H9 (cell line): ENCODE data around the gene HIRIP3. TPM values are rescaled to one million over a fixed set of nuclear protein-coding genes. Genes with fewer than 3 reads are reported as not detected.
A peak's percentile ranks its signal among the peaks of the same experiment; 100 is the strongest.

ENCODE experiments used
- DNase-seq: peaks from one replicate; pipeline ENCODE4 v3.0.0-alpha.2; 2017
- H2AFZ ChIP-seq: one replicate; pipeline ENCODE4 v1.6.1; 2013; ENCODE audit warnings: mild to moderate bottlenecking, low read length, control low read depth, moderate library complexity
- H2AK5ac ChIP-seq: 2 replicates; pipeline ENCODE4 v1.6.1; 2013; ENCODE audit warnings: low read length, control low read depth, mixed read lengths; ENCODE audit not compliant: insufficient read length
- H2BK120ac ChIP-seq: one replicate; pipeline ENCODE4 v1.6.1; 2013; ENCODE audit warnings: low read depth, mild to moderate bottlenecking, low read length, control low read depth, inconsistent platforms; ENCODE audit not compliant: poor library complexity, severe bottlenecking
- H2BK12ac ChIP-seq: 2 replicates; pipeline ENCODE4 v1.6.1; 2013; ENCODE audit warnings: low read length, control low read depth, mixed read lengths, low read depth; ENCODE audit not compliant: insufficient read length
- H2BK15ac ChIP-seq: 2 replicates; pipeline ENCODE4 v1.6.1; 2013; ENCODE audit warnings: low read depth, low read length, control low read depth
- H2BK20ac ChIP-seq: one replicate; pipeline ENCODE4 v1.6.1; 2013; ENCODE audit warnings: low read depth, mild to moderate bottlenecking, low read length, control low read depth, inconsistent platforms; ENCODE audit not compliant: poor library complexity, severe bottlenecking
- H2BK5ac ChIP-seq: 2 replicates; pipeline ENCODE4 v1.6.1; 2013; ENCODE audit warnings: low read length, control low read depth, mixed read lengths; ENCODE audit not compliant: insufficient read length
- H3K14ac ChIP-seq: 2 replicates; pipeline ENCODE4 v1.6.1; 2013; ENCODE audit warnings: low read length, control low read depth; ENCODE audit not compliant: insufficient read depth
- H3K18ac ChIP-seq: 2 replicates; pipeline ENCODE4 v1.6.1; 2013; ENCODE audit warnings: low read depth, mild to moderate bottlenecking, mixed read lengths, low read length, control low read depth; ENCODE audit not compliant: insufficient read length
- H3K23ac ChIP-seq: 2 replicates; pipeline ENCODE4 v1.6.1; 2013; ENCODE audit warnings: low read length, control low read depth, mixed read lengths, low read depth; ENCODE audit not compliant: insufficient read length
- H3K23me2 ChIP-seq: 2 replicates; pipeline ENCODE4 v1.6.1; 2013; ENCODE audit warnings: low read depth, mild to moderate bottlenecking, mixed read lengths, low read length, control low read depth; ENCODE audit not compliant: insufficient read length, poor library complexity, severe bottlenecking
- H3K27ac ChIP-seq: 2 replicates; pipeline ENCODE4 v1.5.1; 2013; ENCODE audit warnings: low read length, control low read depth, mixed read lengths, low read depth; ENCODE audit not compliant: insufficient read length
- H3K27me3 ChIP-seq: 2 replicates; pipeline ENCODE4 v1.6.1; 2013; ENCODE audit warnings: low read length, control low read depth, inconsistent platforms; ENCODE audit not compliant: insufficient read depth
- H3K4ac ChIP-seq: 2 replicates; pipeline ENCODE4 v1.6.1; 2013; ENCODE audit warnings: low read depth, mild to moderate bottlenecking, control low read depth, inconsistent platforms, low read length, moderate library complexity
- H3K4me1 ChIP-seq: 2 replicates; pipeline ENCODE4 v1.6.1; 2013; ENCODE audit warnings: low read length, control low read depth, inconsistent platforms; ENCODE audit not compliant: insufficient read depth
- H3K4me2 ChIP-seq: 2 replicates; pipeline ENCODE4 v1.6.1; 2013; ENCODE audit warnings: low read length, control low read depth, mixed read lengths; ENCODE audit not compliant: insufficient read length, insufficient read depth
- H3K56ac ChIP-seq: 2 replicates; pipeline ENCODE4 v1.6.1; 2013; ENCODE audit warnings: low read depth, mild to moderate bottlenecking, mixed read lengths, low read length, control low read depth; ENCODE audit not compliant: insufficient read length
- H3K79me1 ChIP-seq: 2 replicates; pipeline ENCODE4 v1.6.1; 2013; ENCODE audit warnings: low read depth, mild to moderate bottlenecking, moderate library complexity, low read length, control low read depth, inconsistent platforms; ENCODE audit not compliant: insufficient read depth, poor library complexity, severe bottlenecking
- H3K79me2 ChIP-seq: 2 replicates; pipeline ENCODE4 v1.6.1; 2013; ENCODE audit warnings: low read length, control low read depth, inconsistent platforms; ENCODE audit not compliant: insufficient read depth
- H3K9ac ChIP-seq: 2 replicates; pipeline ENCODE4 v1.6.1; 2013; ENCODE audit warnings: low read length, control low read depth, mixed read lengths; ENCODE audit not compliant: insufficient read length; ENCODE audit errors: extremely low read depth
- H3K9me3 ChIP-seq: one replicate; pipeline ENCODE4 v1.6.1; 2013; ENCODE audit warnings: low read depth, low read length, inconsistent platforms; ENCODE audit not compliant: control insufficient read depth
- H3T11ph ChIP-seq: one replicate; pipeline ENCODE4 v1.6.1; 2013; ENCODE audit warnings: mild to moderate bottlenecking, low read length, control low read depth, inconsistent platforms
- H4K20me1 ChIP-seq: one replicate; pipeline ENCODE4 v1.6.1; 2013; ENCODE audit not compliant: control insufficient read depth, insufficient read length, insufficient read depth
- H4K5ac ChIP-seq: 2 replicates; pipeline ENCODE4 v1.6.1; 2013; ENCODE audit warnings: low read depth, mild to moderate bottlenecking, mixed read lengths, low read length, control low read depth; ENCODE audit not compliant: insufficient read length
- H4K8ac ChIP-seq: replicated peaks from 2 replicates; pipeline ENCODE4 v1.6.1; 2013; ENCODE audit warnings: low read length, control low read depth, mixed read lengths, low read depth; ENCODE audit not compliant: insufficient read length
- H4K91ac ChIP-seq: 2 replicates; pipeline ENCODE4 v1.6.1; 2013; ENCODE audit warnings: low read depth, mild to moderate bottlenecking, moderate library complexity, mixed read lengths, low read length, control low read depth; ENCODE audit not compliant: insufficient read length
- H3K27ac Mint-ChIP-seq, 3 experiments: 2 replicates in 2 of 3; 3 replicates in 1 of 3; pipeline ENCODE4 v1.8.0; 2020 to 2021; ENCODE audit warnings: mixed read lengths in 3 of 3, mild to moderate bottlenecking in 1 of 3, moderate library complexity in 1 of 3
- H3K27me3 Mint-ChIP-seq: 2 replicates; pipeline ENCODE4 v1.8.0; 2021; ENCODE audit warnings: low read depth, mild to moderate bottlenecking, moderate library complexity, mixed read lengths
- H3K36me3 Mint-ChIP-seq, 3 experiments: 2 replicates in 2 of 3; 3 replicates in 1 of 3; pipeline ENCODE4 v1.8.0; 2020 to 2021; ENCODE audit warnings: low read depth in 3 of 3, mixed read lengths in 3 of 3; ENCODE audit not compliant: insufficient read depth in 1 of 3
- H3K4me1 Mint-ChIP-seq, 2 experiments: 2 replicates each; pipeline ENCODE4 v1.8.0; 2020; ENCODE audit warnings: mixed read lengths in 2 of 2
- H3K4me3 Mint-ChIP-seq, 2 experiments: 2 replicates in 1 of 2; 3 replicates in 1 of 2; pipeline ENCODE4 v1.8.0; 2020 to 2021; ENCODE audit warnings: mild to moderate bottlenecking in 2 of 2, mixed read lengths in 2 of 2, moderate library complexity in 1 of 2
- H3K9me3 Mint-ChIP-seq, 2 experiments: 2 replicates in 1 of 2; 3 replicates in 1 of 2; pipeline ENCODE4 v1.8.0; 2020; ENCODE audit warnings: mild to moderate bottlenecking in 2 of 2, mixed read lengths in 2 of 2, moderate library complexity in 1 of 2
- CTCF ChIP-seq: fragments of 200-600 bp; sonication (generic); conservative IDR thresholded peaks from 3 replicates; pipeline ENCODE4 v1.8.0; 2021; ENCODE audit warnings: antibody characterized with exemption, mild to moderate bottlenecking
- WGBS: extraction: QIAGEN DNeasy Blood & Tissue Kit; methylation state at CpG from one replicate; pipeline ENCODE4 v1.1.7; 2013; ENCODE audit warnings: missing lambda C conversion rate, low lambda C conversion rate, mixed read lengths; ENCODE audit not compliant: insufficient read length; ENCODE audit errors: extremely low coverage; 5-methylcytosine and 5-hydroxymethylcytosine counted together
- total RNA-seq: library from RNA; stranded (reverse); gene quantifications from 2 replicates; pipeline ENCODE4 v1.2.1, GENCODE V29; 2021

The HIRIP3 gene
- total RNA-seq, 1 experiment from 2014 or later: 21.6 TPM

- Histone ChIP-seq H2BK120ac (no peak overlapping the region), H3K9me3 (no peaks in the 10 kb centered on the region), H3K23me2 (peaks cover 5% of the 10 kb centered on the region), H3K56ac (no peak overlapping the region), H3T11ph (no peak overlapping the region), H3K23ac (no peak overlapping the region), H3K4ac (no peak overlapping the region), H3K27ac (no peak overlapping the region), H3K14ac (no peak overlapping the region), H2BK15ac (no peak overlapping the region), H2BK5ac (no peak overlapping the region), H3K4me2 (no peak overlapping the region), H3K79me2 (no peaks in the 10 kb centered on the region), H3K27me3 (no peaks in the 10 kb centered on the region), H4K91ac (no peak overlapping the region), H4K8ac (no peak overlapping the region), H2AK5ac (no peak overlapping the region), H2BK20ac (no peak overlapping the region), H3K4me1 (peaks cover 2% of the 10 kb centered on the region; the same call in 1 of the 2 replicates), H3K18ac (no peak overlapping the region), H3K9ac (no peak overlapping the region), H4K20me1 (no peaks in the 10 kb centered on the region), H4K5ac (no peak overlapping the region), H2BK12ac (no peak overlapping the region), H2AFZ (no peak overlapping the region), H3K79me1 (no peaks in the 10 kb centered on the region)
- H3K4me1 Mint-ChIP-seq: peaks cover 0 to 25% of the 10 kb centered on the region in 2 experiments; a peak in 2 of 4 replicates
- H3K4me3 Mint-ChIP-seq: peak overlapping the region in 1 of 2 experiments; percentile 17; a peak in 1 of 5 replicates
- no CpG with 5 or more reads among the region's 19 CpGs for WGBS
- H3K36me3 Mint-ChIP-seq: peaks cover 20 to 32% (median 24%) of the 10 kb centered on the region in 3 experiments
- no peak for DNase-seq
- peak overlapping the region in 2 of 3 experiments; percentile 63 to 80; a peak in 2 of 7 replicates for H3K27ac Mint-ChIP-seq
- H3K9me3 Mint-ChIP-seq: no peaks in the 10 kb centered on the region; a peak in 1 of 5 replicates
- TF ChIP-seq CTCF: no peak
- H3K27me3 Mint-ChIP-seq: peaks cover 14% of the 10 kb centered on the region
These were observed 9.0 kb upstream of the HIRIP3 start for GRCh38 chr16:30004424-30004776.
